Fibroblast of skin of right biceps (primary cell): ENCODE measurements around the gene CORO2A.
"Not testable (repeated sequence)": the region's sequence is repeated elsewhere in the genome, so short reads cannot be mapped to it uniquely, and the experiment has no call there.

Source experiments
- DNase-seq: peaks from one replicate; pipeline ENCODE4 v3.0.0-alpha.2; 2013

The CORO2A gene

GRCh38 chr9:98189412-98189811 lies 3.0 kb downstream of the CORO2A start:
- no peak for DNase-seq

GRCh38 chr9:98187926-98188325 lies 4.5 kb downstream of the CORO2A start:
- no peak for DNase-seq

GRCh38 chr9:98186236-98186635 lies 6.2 kb downstream of the CORO2A start:
- DNase-seq, result no peak

- no peak for DNase-seq
Observed at GRCh38 chr9:98185611-98186171, 6.7 kb downstream of the CORO2A start.

- DNase-seq, result no peak
Observed at GRCh38 chr9:98185021-98185567, 7.3 kb downstream of the CORO2A start.

- no peak for DNase-seq
Observed at GRCh38 chr9:98184326-98184725, 8.1 kb downstream of the CORO2A start.

- DNase-seq, result no peak
Observed at GRCh38 chr9:98182889-98183599, 9.4 kb downstream of the CORO2A start.

GRCh38 chr9:98182069-98182820 lies 10.2 kb downstream of the CORO2A start:
- no peak for DNase-seq

- no peak for DNase-seq
Observed at GRCh38 chr9:98181746-98182068, 10.7 kb downstream of the CORO2A start.

GRCh38 chr9:98180996-98181395 lies 11.4 kb downstream of the CORO2A start:
- DNase-seq, result no peak

- no peak for DNase-seq
Observed at GRCh38 chr9:98178874-98179850, 13.3 kb downstream of the CORO2A start.

GRCh38 chr9:98176391-98177259 lies 15.8 kb downstream of the CORO2A start:
- DNase-seq, result no peak

GRCh38 chr9:98175762-98176161 lies 16.7 kb downstream of the CORO2A start:
- no peak for DNase-seq

- DNase-seq, result no peak
Observed at GRCh38 chr9:98175028-98175569, 17.3 kb downstream of the CORO2A start.

GRCh38 chr9:98174502-98174918 lies 17.9 kb downstream of the CORO2A start:
- DNase-seq, result not testable (repeated sequence)

GRCh38 chr9:98173181-98173580 lies 19.3 kb downstream of the CORO2A start:
- no peak for DNase-seq

- no peak for DNase-seq
Observed at GRCh38 chr9:98172604-98173003, 19.8 kb downstream of the CORO2A start.

- no peak for DNase-seq
Observed at GRCh38 chr9:98171176-98171925, 21.1 kb downstream of the CORO2A start.

- DNase-seq, result peak; percentile 29
Observed at GRCh38 chr9:98168941-98169488, 23.4 kb downstream of the CORO2A start.

GRCh38 chr9:98168153-98168780 lies 24.2 kb downstream of the CORO2A start:
- DNase-seq, result no peak
